K562 (cell line): ENCODE data around the gene SOST. TPM values are rescaled to one million over a fixed set of nuclear protein-coding genes. Genes with fewer than 3 reads are reported as not detected.

Experiments used
- ATAC-seq: fragments of 200-7000 bp; cut with Tn5 transposase; 3 replicates; pipeline ENCODE4 v1.9.1; 2020; ENCODE audit warnings: moderate library complexity
- BruUV-seq: library from RNA; stranded (reverse); fragments of 400-500 nt; replicated peaks from 2 replicates; lab custom pipeline; 2021; lab: Mats Ljungman, UMichigan
- CTCF ChIA-PET: fragments of 300-600 bp; formaldehyde crosslinking; extraction: SDS; loops from one replicate; lab custom pipeline; 2021; ENCODE audit warnings: low intra/inter-chr PET ratio; lab: Yijun Ruan, JAX
- POLR2A ChIA-PET: fragments of 300-600, 350-650 bp; sonication (Branson Sonifier 250); formaldehyde crosslinking; extraction: SDS; loops from one replicate; lab custom pipeline; 2021; ENCODE audit warnings: antibody characterized with exemption, inconsistent platforms; lab: Yijun Ruan, JAX
- DNase-seq, 4 experiments: peaks; one replicate each; pipeline versions ENCODE4 v3.0.0 to v3.0.0-alpha.2; 2011 to 2018; ENCODE audit warnings: low spot score in 3 of 4, mixed read lengths in 3 of 4; ENCODE audit errors: extremely low read depth in 1 of 4
- FAIRE-seq: peaks from 2 replicates; lab custom pipeline; 2011; peaks lifted over from hg19 to GRCh38; lab: Jason Lieb, UNC
- H2AFZ ChIP-seq: 2 replicates; pipeline ENCODE4 v1.6.0; 2011; ENCODE audit warnings: low read depth, low read length, control low read depth, inconsistent platforms
- H3K27ac ChIP-seq: fragments of 200-600 bp; 3 replicates; pipeline ENCODE4 v1.8.0; 2011; ENCODE audit warnings: low read depth, mild to moderate bottlenecking, control low read depth, inconsistent platforms, low read length, moderate library complexity, mixed read lengths; ENCODE audit errors: extremely low read depth
- H3K27me3 ChIP-seq, 2 experiments: fragments of 300-600 bp in 1 of 2; 2 replicates in 1 of 2; 3 replicates in 1 of 2; pipeline versions ENCODE4 v1.6.0 to v1.8.0; 2011; ENCODE audit warnings: inconsistent platforms in 2 of 2, low read length in 2 of 2, mild to moderate bottlenecking in 1 of 2, mixed read lengths in 1 of 2, moderate library complexity in 1 of 2; ENCODE audit not compliant: control insufficient read depth in 2 of 2, insufficient read depth in 2 of 2
- H3K36me3 ChIP-seq: fragments of 300-600 bp; 3 replicates; pipeline ENCODE4 v1.8.0; 2011; ENCODE audit warnings: mild to moderate bottlenecking, low read length, inconsistent platforms; ENCODE audit not compliant: control insufficient read depth, insufficient read depth
- H3K4me1 ChIP-seq, 2 experiments: fragments of 200-600 bp in 1 of 2; replicated peaks in 1 of 2; 2 replicates in 1 of 2; 3 replicates in 1 of 2; pipeline versions ENCODE4 v1.5.1 to v1.8.0; 2011; ENCODE audit warnings: inconsistent platforms in 2 of 2, low read length in 2 of 2, mild to moderate bottlenecking in 1 of 2, mixed read lengths in 1 of 2, moderate library complexity in 1 of 2; ENCODE audit not compliant: control insufficient read depth in 2 of 2, insufficient read depth in 2 of 2
- H3K4me2 ChIP-seq: 2 replicates; pipeline ENCODE4 v1.6.1; 2011; ENCODE audit warnings: low read length, control low read depth, inconsistent platforms, mixed read lengths; ENCODE audit not compliant: insufficient read depth
- H3K4me3 ChIP-seq: fragments of 200-600 bp; sonication (generic), shearing (Covaris generic); 2 replicates; pipeline ENCODE4 v1.5.1; 2016; ENCODE audit warnings: control low read depth, inconsistent platforms
- H3K79me2 ChIP-seq: fragments of 200-600 bp; 3 replicates; pipeline ENCODE4 v1.8.0; 2011; ENCODE audit warnings: low read length, inconsistent platforms; ENCODE audit not compliant: control insufficient read depth, insufficient read depth
- H3K9ac ChIP-seq, 2 experiments: 2 replicates each; pipeline versions ENCODE4 v1.6.0 to v1.6.1; 2011; ENCODE audit warnings: low read depth in 2 of 2, low read length in 2 of 2, control low read depth in 1 of 2, inconsistent platforms in 1 of 2, mild to moderate bottlenecking in 1 of 2, mixed read lengths in 1 of 2; ENCODE audit not compliant: insufficient read depth in 1 of 2
- H3K9me1 ChIP-seq: one replicate; pipeline ENCODE4 v1.6.0; 2011; ENCODE audit warnings: inconsistent platforms, mild to moderate bottlenecking, low read length, moderate library complexity; ENCODE audit not compliant: control insufficient read depth, insufficient read depth
- H3K9me3 ChIP-seq: replicated peaks from 2 replicates; pipeline ENCODE4 v1.5.1; 2011; ENCODE audit warnings: low read depth, low read length, inconsistent platforms; ENCODE audit not compliant: control insufficient read depth, insufficient read depth
- H4K20me1 ChIP-seq: replicated peaks from 2 replicates; pipeline ENCODE4 v1.6.1; 2011; ENCODE audit warnings: low read length, inconsistent platforms, mixed read lengths; ENCODE audit not compliant: control insufficient read depth, insufficient read depth
- CSDE1 ChIP-seq, 2 experiments: fragments of 450-650 bp; IDR thresholded peaks; 2 replicates each; pipeline ENCODE4 v1.6.1; 2016; ENCODE audit warnings: mild to moderate bottlenecking in 1 of 2
- KAT7 ChIP-seq: sonication (generic); formaldehyde crosslinking; IDR thresholded peaks from 2 replicates; pipeline ENCODE4 v1.8.0; 2022; ENCODE audit warnings: missing genetic modification reagents, mild to moderate bottlenecking, borderline replicate concordance
- PATZ1 ChIP-seq: fragments of 250-450 bp; sonication (Bioruptor Pico); IDR thresholded peaks from 2 replicates; pipeline ENCODE4 v1.5.0; 2020; ENCODE audit warnings: mild to moderate bottlenecking, borderline replicate concordance
- RB1 ChIP-seq: fragments of 450-650 bp; IDR thresholded peaks from 2 replicates; pipeline ENCODE4 v1.6.1; 2017; ENCODE audit warnings: low read depth, mild to moderate bottlenecking
- TCF7L2 ChIP-seq: fragments of 150-350 bp; IDR thresholded peaks from 2 replicates; pipeline ENCODE4 v1.6.1; 2016; ENCODE audit warnings: low read depth, mild to moderate bottlenecking, low read length, moderate library complexity
- TRIM24 ChIP-seq, 2 experiments: fragments of 450-650 bp; IDR thresholded peaks; 2 replicates each; pipeline ENCODE4 v1.6.1; 2016
- ZNF785 ChIP-seq: fragments of 250-450 bp; sonication (Bioruptor Pico); IDR thresholded peaks from 2 replicates; pipeline ENCODE4 v1.4.0; 2020; ENCODE audit warnings: mild to moderate bottlenecking
- WGBS: fragments of 100-300 bp; shearing (Covaris generic); methylation state at CpG from one replicate; pipeline ENCODE4 v1.1.6; 2016; ENCODE audit warnings: low coverage, mixed read lengths; ENCODE audit not compliant: insufficient coverage; ENCODE audit errors: missing lambda C conversion rate; 5-methylcytosine and 5-hydroxymethylcytosine counted together
- in situ Hi-C: fragments of 300-500 bp; cut with MboI; formaldehyde crosslinking; loops from 4 replicates; pipeline ENCODE4 v1.15.0; 2018; ENCODE audit warnings: inconsistent platforms, mixed read lengths
- intact Hi-C: fragments of 100-400 bp; cut with micrococcal nuclease; formaldehyde crosslinking; loops from 2 replicates; pipeline ENCODE4 v1.14.2; 2022
- polyA plus RNA-seq, 8 experiments: library from polyadenylated mRNA; depleted of rRNA in 4 of 8; stranded (reverse) in 5 of 8; unstranded in 3 of 8; fragments of >200 nt; fragmentation: Nextera tagmentation in 2 of 8; fragmentation: Illumina TruSeq in 1 of 8; extraction: Ambion mirVana in 2 of 8; extraction: Trizol in 1 of 8; gene quantifications; 2 replicates each; pipeline versions ENCODE4 v1.2.1 to v1.2.3, GENCODE V29; 2011 to 2014; ENCODE audit warnings: inconsistent platforms in 1 of 8, missing spikeins in 1 of 8
- total RNA-seq, 7 experiments: library from RNA; depleted of rRNA in 6 of 7; stranded (reverse); fragments of >200 nt in 6 of 7; fragmentation: Illumina TruSeq in 2 of 7; extraction: Trizol in 2 of 7; gene quantifications; 2 replicates each; pipeline versions ENCODE4 v1.2.1 to v1.2.3, GENCODE V29; 2011 to 2021; ENCODE audit warnings: low replicate concordance in 1 of 7
- TF ChIP-seq, protein P1 (sequence below): fragments of 450-650 bp; IDR thresholded peaks from one replicate; pipeline ENCODE4 v1.6.1; 2018; ENCODE audit warnings: mild to moderate bottlenecking, moderate library complexity; ENCODE audit not compliant: partially characterized antibody
- TF ChIP-seq, protein P2 (sequence below), 2 experiments: IDR thresholded peaks in 1 of 2; conservative IDR thresholded peaks in 1 of 2; 2 replicates each; pipeline ENCODE4 v1.6.1; 2016; ENCODE audit warnings: low read depth in 2 of 2, mild to moderate bottlenecking in 1 of 2, missing compliant biosample characterization in 1 of 2, missing genetic modification characterization in 1 of 2, moderate library complexity in 1 of 2

Gene SOST
- total and polyA plus RNA-seq, 9 of the 15 experiments (the other 6 are each of a cell fraction or from before 2014, with no cell fraction given) = not detected

GRCh38 chr17:43741636-43742035, 17.0 kb downstream of the SOST start:
- TF ChIP-seq KAT7 (no peak), TRIM24 (IDR thresholded peaks at IDR 0.05) (peak in 1 of 2 experiments; percentile 36; a peak in 1 of 4 replicates)
- TF ChIP-seq, all 486 proteins: peak for 1
- POLR2A ChIA-PET = interaction anchor here (0.5 to 1.1 kb wide), 3 partner anchors 27 to 1148 kb away, joined by 3 read pairs; no protein-coding TSS in a partner anchor
- H3K9ac ChIP-seq = no peak overlapping the region
- intact Hi-C loops = no loop called here
- ATAC-seq = no peak
- H3K36me3 ChIP-seq = no peaks in the 10 kb centered on the region
- H4K20me1 ChIP-seq = no peaks in the 10 kb centered on the region
- in situ Hi-C loops = no loop called here
- no peak overlapping the region for H3K27ac ChIP-seq
- WGBS = 3% methylated on average over 5 of the region's 5 CpGs
- peaks cover 20 to 48% of the 10 kb centered on the region in 2 experiments for H3K27me3 ChIP-seq
- no peaks in the 10 kb centered on the region for H3K9me3 ChIP-seq
- DNase-seq = no peak
- CTCF ChIA-PET = no interaction called here
- H3K4me2 ChIP-seq = no peak overlapping the region
- H3K4me1 ChIP-seq = no peaks in the 10 kb centered on the region; a peak in 1 of 5 replicates
- no peaks in the 10 kb centered on the region for H3K79me2 ChIP-seq
- H3K4me3 ChIP-seq = no peak overlapping the region
- no peak overlapping the region for H2AFZ ChIP-seq
- no TSS peak for BruUV-seq
- FAIRE-seq = no peak
- H3K9me1 ChIP-seq = peaks cover 2% of the 10 kb centered on the region

GRCh38 chr17:43740541-43740940, 18.1 kb downstream of the SOST start:
- no peaks in the 10 kb centered on the region for H4K20me1 ChIP-seq
- in situ Hi-C loops = no loop called here
- no peaks in the 10 kb centered on the region; a peak in 1 of 5 replicates for H3K4me1 ChIP-seq
- no peak for FAIRE-seq
- ChIA-PET POLR2A (interaction anchor here (0.6 to 1.4 kb wide), 5 partner anchors 19 to 409 kb away, joined by 3 to 4 read pairs (median 3); no protein-coding TSS in a partner anchor), CTCF (no interaction called here)
- H3K9ac ChIP-seq = no peak overlapping the region
- H3K36me3 ChIP-seq = no peaks in the 10 kb centered on the region
- H3K79me2 ChIP-seq = no peaks in the 10 kb centered on the region
- no peak for ATAC-seq
- H2AFZ ChIP-seq = no peak overlapping the region
- no TSS peak for BruUV-seq
- intact Hi-C loops = no loop called here
- H3K4me2 ChIP-seq = no peak overlapping the region
- peaks cover 2% of the 10 kb centered on the region for H3K9me1 ChIP-seq
- no peak overlapping the region for H3K27ac ChIP-seq
- H3K27me3 ChIP-seq = peaks cover 16 to 37% of the 10 kb centered on the region in 2 experiments
- no peak for DNase-seq
- H3K9me3 ChIP-seq = no peaks in the 10 kb centered on the region
- no peak overlapping the region for H3K4me3 ChIP-seq
- 0% methylated on average over 4 of the region's 4 CpGs for WGBS
- TF ChIP-seq TCF7L2 (no peak), PATZ1 (no peak), CSDE1 (IDR thresholded peaks at IDR 0.05) (no peak), RB1 (no peak), ZNF785 (no peak)
- TF ChIP-seq, protein P1, sequence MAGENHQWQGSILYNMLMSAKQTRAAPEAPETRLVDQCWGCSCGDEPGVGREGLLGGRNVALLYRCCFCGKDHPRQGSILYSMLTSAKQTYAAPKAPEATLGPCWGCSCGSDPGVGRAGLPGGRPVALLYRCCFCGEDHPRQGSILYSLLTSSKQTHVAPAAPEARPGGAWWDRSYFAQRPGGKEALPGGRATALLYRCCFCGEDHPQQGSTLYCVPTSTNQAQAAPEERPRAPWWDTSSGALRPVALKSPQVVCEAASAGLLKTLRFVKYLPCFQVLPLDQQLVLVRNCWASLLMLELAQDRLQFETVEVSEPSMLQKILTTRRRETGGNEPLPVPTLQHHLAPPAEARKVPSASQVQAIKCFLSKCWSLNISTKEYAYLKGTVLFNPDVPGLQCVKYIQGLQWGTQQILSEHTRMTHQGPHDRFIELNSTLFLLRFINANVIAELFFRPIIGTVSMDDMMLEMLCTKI = no peak
- TF ChIP-seq, protein P2, sequence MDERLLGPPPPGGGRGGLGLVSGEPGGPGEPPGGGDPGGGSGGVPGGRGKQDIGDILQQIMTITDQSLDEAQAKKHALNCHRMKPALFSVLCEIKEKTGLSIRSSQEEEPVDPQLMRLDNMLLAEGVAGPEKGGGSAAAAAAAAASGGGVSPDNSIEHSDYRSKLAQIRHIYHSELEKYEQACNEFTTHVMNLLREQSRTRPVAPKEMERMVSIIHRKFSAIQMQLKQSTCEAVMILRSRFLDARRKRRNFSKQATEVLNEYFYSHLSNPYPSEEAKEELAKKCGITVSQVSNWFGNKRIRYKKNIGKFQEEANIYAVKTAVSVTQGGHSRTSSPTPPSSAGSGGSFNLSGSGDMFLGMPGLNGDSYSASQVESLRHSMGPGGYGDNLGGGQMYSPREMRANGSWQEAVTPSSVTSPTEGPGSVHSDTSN (CRISPR knock-in tag; IDR thresholded peaks at IDR 0.05; ENCODE audit: low read depth) = no peak
- TF ChIP-seq, protein P2 (tag; conservative IDR thresholded peaks at IDR 0.05; ENCODE audit: low read depth) = no peak
